Neuronal stem cell (in vitro differentiated cells): ENCODE measurements around the gene NLGN3.

ENCODE experiments used
- DNase-seq: peaks from one replicate; pipeline ENCODE4 v3.0.0-alpha.2; 2013; ENCODE audit warnings: low spot score
- H2AFZ ChIP-seq: one replicate; pipeline ENCODE4 v1.6.1; 2013; ENCODE audit warnings: mild to moderate bottlenecking, low read length, inconsistent platforms
- H2AK5ac ChIP-seq: 2 replicates; pipeline ENCODE4 v1.6.1; 2013; ENCODE audit warnings: low read depth, mild to moderate bottlenecking, inconsistent platforms, low read length, moderate library complexity, mixed read lengths
- H2BK120ac ChIP-seq: 2 replicates; pipeline ENCODE4 v1.6.1; 2013; ENCODE audit warnings: low read depth, mild to moderate bottlenecking, inconsistent platforms, low read length, moderate library complexity, mixed read lengths
- H2BK12ac ChIP-seq: one replicate; pipeline ENCODE4 v1.6.1; 2013; ENCODE audit warnings: low read length, inconsistent platforms
- H2BK15ac ChIP-seq: 2 replicates; pipeline ENCODE4 v1.6.1; 2013; ENCODE audit warnings: mild to moderate bottlenecking, low read length, inconsistent platforms, mixed read lengths
- H2BK5ac ChIP-seq: one replicate; pipeline ENCODE4 v1.6.1; 2013; ENCODE audit warnings: inconsistent platforms, mild to moderate bottlenecking, low read length, moderate library complexity
- H3K14ac ChIP-seq: one replicate; pipeline ENCODE4 v1.6.1; 2013; ENCODE audit warnings: low read length, inconsistent platforms
- H3K18ac ChIP-seq: 2 replicates; pipeline ENCODE4 v1.6.1; 2013; ENCODE audit warnings: low read length, inconsistent platforms
- H3K23ac ChIP-seq: 2 replicates; pipeline ENCODE4 v1.6.1; 2013; ENCODE audit warnings: low read depth, mild to moderate bottlenecking, mixed read lengths, low read length, inconsistent platforms; ENCODE audit not compliant: poor library complexity
- H3K27ac ChIP-seq: replicated peaks from 3 replicates; pipeline ENCODE4 v1.5.1; 2013; ENCODE audit warnings: low read length, inconsistent platforms
- H3K27me3 ChIP-seq, 3 experiments: 2 replicates each; pipeline ENCODE4 v1.6.1; 2013; ENCODE audit warnings: low read length in 3 of 3, mild to moderate bottlenecking in 2 of 3, inconsistent platforms in 1 of 3, low read depth in 1 of 3, mixed read lengths in 1 of 3, moderate library complexity in 1 of 3; ENCODE audit not compliant: control insufficient read depth in 3 of 3, insufficient read depth in 3 of 3
- H3K36me3 ChIP-seq, 2 donors: replicated peaks in 1 of 2; 2 replicates each; pipeline ENCODE4 v1.6.1; 2013; ENCODE audit warnings: low read length in 2 of 2; ENCODE audit not compliant: control insufficient read depth in 2 of 2, insufficient read depth in 2 of 2
- H3K4ac ChIP-seq: 2 replicates; pipeline ENCODE4 v1.6.1; 2013; ENCODE audit warnings: inconsistent platforms, mild to moderate bottlenecking, low read length, moderate library complexity
- H3K4me1 ChIP-seq, 2 donors: 1 replicate in 1 of 2; 2 replicates in 1 of 2; pipeline ENCODE4 v1.6.1; 2013; ENCODE audit warnings: low read length in 2 of 2, low read depth in 1 of 2; ENCODE audit not compliant: control insufficient read depth in 2 of 2, insufficient read depth in 1 of 2
- H3K4me2 ChIP-seq: one replicate; pipeline ENCODE4 v1.6.1; 2013; ENCODE audit warnings: mild to moderate bottlenecking, low read length, inconsistent platforms; ENCODE audit not compliant: insufficient read depth, poor library complexity, severe bottlenecking
- H3K4me3 ChIP-seq, 2 donors: 2 replicates each; pipeline ENCODE4 v1.5.1; 2013; ENCODE audit warnings: low read length in 2 of 2, mild to moderate bottlenecking in 2 of 2, inconsistent platforms in 1 of 2, moderate library complexity in 1 of 2
- H3K79me1 ChIP-seq: one replicate; pipeline ENCODE4 v1.6.1; 2013; ENCODE audit warnings: low read depth, mild to moderate bottlenecking, inconsistent platforms, low read length, moderate library complexity
- H3K9ac ChIP-seq: one replicate; pipeline ENCODE4 v1.6.1; 2013; ENCODE audit warnings: mild to moderate bottlenecking, low read depth, low read length, inconsistent platforms; ENCODE audit not compliant: poor library complexity
- H3K9me3 ChIP-seq, 2 donors: replicated peaks in 1 of 2; 2 replicates each; pipeline versions ENCODE3 to v1.6.1; 2013; ENCODE audit warnings: low read length in 2 of 2, mild to moderate bottlenecking in 2 of 2, inconsistent platforms in 1 of 2, low read depth in 1 of 2, mixed read lengths in 1 of 2, moderate library complexity in 1 of 2; ENCODE audit not compliant: control insufficient read depth in 2 of 2, insufficient read depth in 1 of 2
- H4K8ac ChIP-seq: one replicate; pipeline ENCODE4 v1.6.1; 2013; ENCODE audit warnings: low read depth, mild to moderate bottlenecking, inconsistent platforms, low read length, moderate library complexity
- H4K91ac ChIP-seq: one replicate; pipeline ENCODE4 v1.6.1; 2013; ENCODE audit warnings: low read length, low read depth, mild to moderate bottlenecking, inconsistent platforms; ENCODE audit not compliant: poor library complexity
- WGBS, 2 donors: extraction: QIAGEN DNeasy Blood & Tissue Kit; methylation state at CpG; one replicate each; pipeline ENCODE4 v1.1.7; 2013; ENCODE audit warnings: missing lambda C conversion rate in 2 of 2, mixed read lengths in 1 of 2; ENCODE audit not compliant: insufficient read length in 2 of 2, insufficient replicate concordance in 1 of 2; ENCODE audit errors: extremely low coverage in 2 of 2; 5-methylcytosine and 5-hydroxymethylcytosine counted together

The NLGN3 gene

DNA sequence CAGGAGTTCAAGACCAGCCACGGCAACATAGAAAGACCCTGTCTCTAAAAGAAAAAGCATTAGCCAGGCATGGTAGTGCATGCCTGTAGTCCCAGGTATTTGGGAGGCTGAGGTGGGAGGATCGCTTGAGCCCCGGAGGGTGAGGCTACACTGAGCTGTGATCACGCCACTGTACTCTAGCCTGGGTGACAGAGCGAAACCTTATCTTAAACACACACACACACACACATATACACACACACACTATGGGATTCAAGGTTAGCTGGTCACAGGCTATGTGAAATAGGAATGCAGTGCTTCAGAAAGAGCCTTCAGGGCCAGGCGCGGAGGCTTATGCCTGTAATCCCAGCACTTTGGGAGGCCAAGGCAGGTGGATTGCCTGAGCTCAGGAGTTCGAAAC lies 23.5 kb downstream of the NLGN3 start:
- Histone ChIP-seq H2BK120ac (no peak overlapping the region), H4K8ac (no peak overlapping the region), H3K9ac (no peak overlapping the region), H3K14ac (no peak overlapping the region), H3K27me3 (no peaks in the 10 kb centered on the region), H3K4me1 (peaks cover 2 to 7% of the 10 kb centered on the region in 2 donors), H3K36me3 (peaks cover 7 to 10% of the 10 kb centered on the region in 2 donors), H3K79me1 (no peaks in the 10 kb centered on the region), H3K4me2 (no peak overlapping the region), H2AK5ac (no peak overlapping the region), H3K18ac (no peak overlapping the region), H2BK12ac (no peak overlapping the region), H2BK5ac (no peak overlapping the region), H4K91ac (no peak overlapping the region), H3K4me3 (no peak overlapping the region), H2AFZ (no peak overlapping the region), H3K9me3 (no peaks in the 10 kb centered on the region), H2BK15ac (no peak overlapping the region), H3K27ac (no peak overlapping the region), H3K23ac (no peak overlapping the region), H3K4ac (no peak overlapping the region)
- DNase-seq, result no peak
- WGBS, 2 donors, result no CpG with 5 or more reads among the region's 8 CpGs

- no peak overlapping the region for H3K27ac ChIP-seq
- no peak overlapping the region for H3K4ac ChIP-seq
- no peak overlapping the region for H3K14ac ChIP-seq
- no peak for DNase-seq
- H3K4me2 ChIP-seq, result no peak overlapping the region
- H3K79me1 ChIP-seq, result no peaks in the 10 kb centered on the region
- H2BK5ac ChIP-seq, result no peak overlapping the region
- no peak overlapping the region for H2BK15ac ChIP-seq
- no peak overlapping the region for H2AFZ ChIP-seq
- H2AK5ac ChIP-seq, result no peak overlapping the region
- no peak overlapping the region for H3K4me3 ChIP-seq
- peaks cover 0 to 5% of the 10 kb centered on the region in 2 donors for H3K4me1 ChIP-seq
- no peak overlapping the region for H2BK12ac ChIP-seq
- H3K27me3 ChIP-seq, result no peaks in the 10 kb centered on the region
- no peak overlapping the region for H3K23ac ChIP-seq
- no peak overlapping the region for H2BK120ac ChIP-seq
- H4K91ac ChIP-seq, result no peak overlapping the region
- WGBS, 2 donors, result no CpG with 5 or more reads among the region's 22 CpGs
- H4K8ac ChIP-seq, result no peak overlapping the region
- peaks cover 7 to 10% of the 10 kb centered on the region in 2 donors for H3K36me3 ChIP-seq
- no peak overlapping the region for H3K18ac ChIP-seq
- no peaks in the 10 kb centered on the region for H3K9me3 ChIP-seq
- no peak overlapping the region for H3K9ac ChIP-seq
Measured at GRCh38 chrX:71169586-71169985, 24.9 kb downstream of the NLGN3 start.

GRCh38 chrX:71170660-71171059 lies 26.0 kb downstream of the NLGN3 start:
- H4K91ac ChIP-seq, result no peak overlapping the region
- peak overlapping the region; percentile 48 for H3K18ac ChIP-seq

GRCh38 chrX:71171110-71171801 lies 26.6 kb downstream of the NLGN3 start:
- Histone ChIP-seq H2BK5ac (no peak overlapping the region), H3K27me3 (no peaks in the 10 kb centered on the region), H3K27ac (no peak overlapping the region), H3K23ac (no peak overlapping the region), H2BK120ac (no peak overlapping the region), H3K36me3 (peaks cover 7 to 10% of the 10 kb centered on the region in 2 donors), H2BK15ac (no peak overlapping the region), H3K4me1 (peaks cover 0 to 5% of the 10 kb centered on the region in 2 donors), H3K4ac (no peak overlapping the region), H4K91ac (no peak overlapping the region), H4K8ac (peak overlapping the region; percentile 65), H3K14ac (no peak overlapping the region), H2BK12ac (no peak overlapping the region), H3K4me2 (no peak overlapping the region), H2AFZ (peak overlapping the region; percentile 78), H3K9ac (no peak overlapping the region), H3K4me3 (no peak overlapping the region), H3K18ac (peak overlapping the region; percentile 64), H3K9me3 (no peaks in the 10 kb centered on the region), H2AK5ac (no peak overlapping the region), H3K79me1 (no peaks in the 10 kb centered on the region)
- no peak for DNase-seq
- no CpG with 5 or more reads among the region's 12 CpGs for WGBS, 2 donors

More at GRCh38 chrX:71170660-71171059, 26.0 kb downstream of the NLGN3 start:
- H3K36me3 ChIP-seq, result peaks cover 7 to 10% of the 10 kb centered on the region in 2 donors
- H3K14ac ChIP-seq, result no peak overlapping the region
- no peaks in the 10 kb centered on the region for H3K9me3 ChIP-seq
- H2AFZ ChIP-seq, result no peak overlapping the region
- H2BK15ac ChIP-seq, result no peak overlapping the region
- no CpG with 5 or more reads among the region's 5 CpGs for WGBS, 2 donors
- H3K23ac ChIP-seq, result no peak overlapping the region
- no peak overlapping the region for H2BK120ac ChIP-seq
- no peak overlapping the region for H2BK12ac ChIP-seq
- no peak overlapping the region for H2AK5ac ChIP-seq
- no peaks in the 10 kb centered on the region for H3K79me1 ChIP-seq
- no peak overlapping the region for H4K8ac ChIP-seq
- H2BK5ac ChIP-seq, result no peak overlapping the region
- DNase-seq, result no peak
- no peak overlapping the region for H3K4me3 ChIP-seq
- peaks cover 0 to 5% of the 10 kb centered on the region in 2 donors for H3K4me1 ChIP-seq
- no peaks in the 10 kb centered on the region for H3K27me3 ChIP-seq
- no peak overlapping the region for H3K4me2 ChIP-seq
- H3K4ac ChIP-seq, result no peak overlapping the region
- H3K9ac ChIP-seq, result no peak overlapping the region
- H3K27ac ChIP-seq, result no peak overlapping the region
